ENCODE results near the gene ELK1.
A peak's percentile ranks its signal among the peaks of the same experiment; 100 is the strongest.
"Not testable (repeated sequence)": the region's sequence is repeated elsewhere in the genome, so short reads cannot be mapped to it uniquely, and the experiment has no call there.

The ELK1 gene, protein sequence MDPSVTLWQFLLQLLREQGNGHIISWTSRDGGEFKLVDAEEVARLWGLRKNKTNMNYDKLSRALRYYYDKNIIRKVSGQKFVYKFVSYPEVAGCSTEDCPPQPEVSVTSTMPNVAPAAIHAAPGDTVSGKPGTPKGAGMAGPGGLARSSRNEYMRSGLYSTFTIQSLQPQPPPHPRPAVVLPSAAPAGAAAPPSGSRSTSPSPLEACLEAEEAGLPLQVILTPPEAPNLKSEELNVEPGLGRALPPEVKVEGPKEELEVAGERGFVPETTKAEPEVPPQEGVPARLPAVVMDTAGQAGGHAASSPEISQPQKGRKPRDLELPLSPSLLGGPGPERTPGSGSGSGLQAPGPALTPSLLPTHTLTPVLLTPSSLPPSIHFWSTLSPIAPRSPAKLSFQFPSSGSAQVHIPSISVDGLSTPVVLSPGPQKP

DNA sequence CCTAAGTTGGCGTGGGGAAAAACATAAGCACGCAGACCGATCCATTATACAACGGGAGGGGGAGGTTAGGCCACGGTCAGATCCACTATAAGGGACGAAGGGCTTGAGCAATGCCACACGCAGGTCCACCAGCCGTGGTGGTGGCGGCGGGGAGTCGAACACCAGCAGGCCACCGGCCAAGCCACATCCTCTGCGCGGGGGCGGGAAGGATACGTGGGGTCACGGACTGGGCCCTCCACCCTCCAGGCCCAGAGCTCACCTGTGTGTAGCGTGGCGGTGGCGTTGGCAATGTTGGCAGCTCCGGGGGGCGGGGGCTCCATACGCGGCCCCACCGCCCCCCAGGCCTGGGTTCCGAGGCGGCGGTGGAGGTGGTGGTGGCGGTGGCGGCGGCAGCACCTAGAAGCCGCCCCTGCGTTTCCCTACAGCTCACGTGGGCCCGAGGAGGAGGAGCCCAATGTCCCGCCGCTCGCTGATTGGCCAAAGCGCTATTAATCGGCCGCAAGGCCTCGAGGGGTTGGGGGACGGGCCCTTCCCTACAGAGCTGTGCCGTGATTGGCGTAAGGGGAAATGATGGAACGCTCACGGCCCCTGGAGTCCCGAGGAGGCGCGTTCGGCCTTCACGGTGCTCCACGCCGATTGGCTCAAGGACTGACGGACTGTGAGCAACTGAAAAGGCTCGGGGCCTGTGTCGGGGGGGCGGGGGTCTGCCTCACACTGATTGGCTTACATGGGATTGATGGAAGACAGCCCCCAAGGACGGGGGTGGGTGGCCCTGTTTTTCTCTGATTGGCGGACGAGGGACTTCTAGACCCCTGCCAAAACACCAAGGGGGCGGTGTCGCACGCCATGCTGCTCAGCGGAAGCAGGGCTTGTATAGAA lies at the start of gene ELK1:
Gene ELK1 (minus strand): TSS at position 400 of the 879 bp plus-strand sequence. CDS start 9,122 bp downstream, outside the sequence.
- Mint-ChIP-seq H3K4me3 (peak within 1 kb of the TSS; percentile 85), H3K36me3 (peaks cover 42% of the 10 kb centered on the region)
- peak; percentile 96 for ATAC-seq

GRCh38 chrX:47697181-47697580 lies 46.8 kb upstream of the ELK1 start:
- Mint-ChIP-seq H3K27ac (no peak overlapping the region), H3K4me1 (no peaks in the 10 kb centered on the region), H3K27me3 (no peaks in the 10 kb centered on the region), H3K4me3 (no peak overlapping the region), H3K9me3 (no peaks in the 10 kb centered on the region), H3K36me3 (no peaks in the 10 kb centered on the region)
- ATAC-seq = no peak

More for the DNA sequence above, at the start of gene ELK1:
- H3K4me1 Mint-ChIP-seq = peaks cover 41% of the 10 kb centered on the region
- peak within 1 kb of the TSS; percentile 96 for H3K27ac Mint-ChIP-seq
- H3K9me3 Mint-ChIP-seq = no peaks in the 10 kb centered on the region
- H3K27me3 Mint-ChIP-seq = no peaks in the 10 kb centered on the region

DNA sequence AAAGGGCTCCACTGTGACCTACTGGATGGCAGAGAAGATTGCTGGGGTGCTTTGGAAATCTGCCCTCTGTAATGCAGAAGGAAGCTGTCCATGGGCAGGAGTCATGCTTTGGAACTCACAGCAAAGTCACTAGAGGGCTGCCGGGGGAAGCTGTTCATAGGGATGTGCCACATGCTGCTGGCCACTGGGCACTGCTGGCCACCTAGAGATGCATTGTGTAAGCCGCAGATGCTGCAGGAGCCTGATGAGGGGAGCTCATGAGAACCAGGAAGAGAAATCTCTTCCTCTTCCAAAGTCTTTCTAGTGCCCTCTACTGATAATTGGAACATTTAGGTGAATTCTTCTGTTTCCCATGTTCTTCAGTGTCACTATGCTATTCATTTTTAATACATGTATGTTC lies 39.8 kb upstream of the ELK1 start:
- Mint-ChIP-seq H3K4me3 (no peak overlapping the region), H3K4me1 (no peaks in the 10 kb centered on the region), H3K9me3 (no peaks in the 10 kb centered on the region), H3K27me3 (no peaks in the 10 kb centered on the region), H3K36me3 (no peaks in the 10 kb centered on the region), H3K27ac (no peak overlapping the region)
- ATAC-seq = no peak

DNA sequence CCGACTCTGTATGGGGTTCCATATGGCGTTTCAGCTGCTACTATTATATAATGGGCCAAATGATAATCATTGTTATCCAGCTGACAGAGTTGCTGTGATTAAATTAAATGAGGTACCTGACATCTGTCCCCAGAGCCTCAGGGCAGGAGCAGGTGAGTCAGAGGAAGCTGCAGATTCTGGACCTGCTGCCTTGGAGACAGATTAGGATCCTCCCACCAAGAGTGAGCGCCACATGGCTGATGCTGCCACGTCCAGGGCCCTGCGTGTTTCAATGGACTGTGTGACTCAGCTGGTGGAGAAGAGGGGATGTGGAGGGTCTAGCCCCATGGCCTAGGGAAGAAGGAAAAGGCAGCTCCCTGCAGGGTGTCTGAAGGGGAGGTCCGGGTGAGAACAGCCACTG lies 36.9 kb upstream of the ELK1 start:
- no peaks in the 10 kb centered on the region for H3K9me3 Mint-ChIP-seq
- H3K4me1 Mint-ChIP-seq = peaks cover 4% of the 10 kb centered on the region
- ATAC-seq = no peak
- H3K36me3 Mint-ChIP-seq = no peaks in the 10 kb centered on the region
- H3K27me3 Mint-ChIP-seq = no peaks in the 10 kb centered on the region
- H3K4me3 Mint-ChIP-seq = no peak overlapping the region
- no peak overlapping the region for H3K27ac Mint-ChIP-seq

- Mint-ChIP-seq H3K4me3 (no peak overlapping the region), H3K4me1 (peaks cover 5% of the 10 kb centered on the region), H3K27ac (no peak overlapping the region), H3K36me3 (no peaks in the 10 kb centered on the region), H3K27me3 (peaks cover 13% of the 10 kb centered on the region), H3K9me3 (no peaks in the 10 kb centered on the region)
- no peak for ATAC-seq
These were observed 33.5 kb upstream of the ELK1 start for GRCh38 chrX:47683829-47684205.

- Mint-ChIP-seq H3K4me1 (peaks cover 5% of the 10 kb centered on the region), H3K9me3 (no peaks in the 10 kb centered on the region)
- ATAC-seq = no peak
These were observed 32.9 kb upstream of the ELK1 start for GRCh38 chrX:47683184-47683828.

DNA sequence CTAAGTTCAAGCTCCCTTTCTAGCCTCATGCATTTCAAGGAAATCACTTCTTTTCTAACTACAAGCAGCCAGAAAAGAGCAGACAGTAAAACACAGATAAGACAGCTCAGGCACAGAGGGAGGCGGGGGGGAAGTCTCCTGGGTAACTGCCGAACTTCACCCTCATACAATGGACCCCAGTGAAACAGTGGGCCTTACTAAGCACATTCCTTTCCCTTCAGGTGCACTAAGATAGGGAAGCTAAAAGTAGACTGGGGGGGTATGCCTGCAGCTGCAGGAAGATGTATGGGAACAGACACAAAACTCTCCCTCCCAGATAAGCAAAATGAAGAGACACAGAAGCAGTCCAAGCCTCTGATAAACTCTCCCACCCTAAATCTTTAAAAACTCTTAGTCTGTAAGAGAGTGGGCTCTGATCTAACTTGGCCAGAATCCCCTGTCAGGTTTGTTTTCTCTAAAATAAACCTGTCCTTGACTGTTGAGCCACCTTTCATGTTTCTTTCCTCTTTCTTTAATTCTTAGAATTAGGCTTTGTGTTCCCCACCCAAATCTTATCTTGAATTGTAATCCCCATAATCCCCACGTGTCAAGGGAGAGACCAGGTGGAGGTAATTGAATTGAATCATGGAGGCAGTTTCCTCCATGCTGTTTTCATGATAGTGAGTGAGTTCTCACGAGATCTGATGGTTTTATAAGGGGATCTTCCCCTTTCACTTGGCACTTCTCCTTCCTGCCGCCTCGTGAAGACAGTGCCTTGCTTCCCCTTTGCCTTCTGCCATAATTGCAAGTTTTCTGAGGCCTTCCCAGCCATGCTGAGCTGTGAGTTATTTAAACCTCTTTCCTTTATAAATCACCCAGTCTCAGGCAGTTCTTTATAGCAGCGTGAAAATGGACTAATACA lies 25.8 kb upstream of the ELK1 start:
- H3K4me1 Mint-ChIP-seq = not testable (repeated sequence)

More at GRCh38 chrX:47683184-47683828, 32.9 kb upstream of the ELK1 start:
- Mint-ChIP-seq H3K4me3 (no peak overlapping the region), H3K27ac (no peak overlapping the region), H3K27me3 (peaks cover 14% of the 10 kb centered on the region), H3K36me3 (no peaks in the 10 kb centered on the region)

DNA sequence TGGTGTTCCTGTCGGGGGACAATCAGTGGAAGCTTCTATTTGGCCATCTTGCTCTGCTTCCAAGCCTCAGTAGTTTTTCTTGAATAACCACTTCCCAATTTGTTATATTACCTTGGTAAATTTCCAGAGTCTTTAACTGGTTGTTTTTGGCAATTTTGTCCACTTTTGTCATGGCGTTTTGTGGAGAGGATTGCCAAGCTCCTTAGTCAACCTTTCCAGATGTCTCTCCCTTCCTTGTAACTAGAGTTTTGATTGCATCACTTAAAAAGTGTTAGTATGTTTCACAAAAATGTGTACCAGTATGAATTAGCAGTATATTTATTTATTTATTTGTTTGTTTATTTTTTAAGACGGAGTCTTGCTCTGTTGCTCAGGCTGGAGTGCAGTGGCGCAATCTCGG lies 24.4 kb upstream of the ELK1 start:
- Mint-ChIP-seq H3K4me1 (peaks cover 6% of the 10 kb centered on the region), H3K36me3 (no peaks in the 10 kb centered on the region), H3K4me3 (no peak overlapping the region), H3K27me3 (peaks cover 11% of the 10 kb centered on the region), H3K9me3 (peaks cover 4% of the 10 kb centered on the region), H3K27ac (no peak overlapping the region)
- no peak for ATAC-seq

More for the DNA sequence above, 25.8 kb upstream of the ELK1 start:
- H3K36me3 Mint-ChIP-seq, H3K4me3 Mint-ChIP-seq, ATAC-seq, H3K9me3 Mint-ChIP-seq: not testable (repeated sequence)
- peak overlapping the region; percentile 42 for H3K27ac Mint-ChIP-seq
- H3K27me3 Mint-ChIP-seq = peaks cover 14% of the 10 kb centered on the region

DNA sequence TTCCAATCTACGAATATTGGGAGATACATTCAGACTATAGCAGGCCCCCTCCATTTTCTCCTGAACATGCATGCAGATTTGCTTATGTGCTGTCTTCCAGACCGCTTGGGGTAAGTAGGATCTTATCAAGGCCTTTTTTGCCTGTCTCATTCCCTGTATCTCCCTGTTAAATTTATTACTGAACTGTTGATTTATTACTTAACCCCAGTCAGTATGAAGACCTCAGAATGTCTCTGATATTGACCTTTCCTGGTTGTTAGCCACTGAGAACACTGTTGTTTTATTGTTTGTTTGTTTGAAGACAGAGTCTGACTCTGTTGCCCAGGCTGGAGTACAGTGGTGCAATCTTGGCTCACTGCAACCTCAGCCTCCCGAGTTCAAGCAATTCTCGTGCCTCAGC lies 15.4 kb upstream of the ELK1 start:
- H3K4me1 Mint-ChIP-seq, H3K4me3 Mint-ChIP-seq, H3K36me3 Mint-ChIP-seq, ATAC-seq, H3K9me3 Mint-ChIP-seq, H3K27me3 Mint-ChIP-seq, H3K27ac Mint-ChIP-seq: not testable (repeated sequence)

DNA sequence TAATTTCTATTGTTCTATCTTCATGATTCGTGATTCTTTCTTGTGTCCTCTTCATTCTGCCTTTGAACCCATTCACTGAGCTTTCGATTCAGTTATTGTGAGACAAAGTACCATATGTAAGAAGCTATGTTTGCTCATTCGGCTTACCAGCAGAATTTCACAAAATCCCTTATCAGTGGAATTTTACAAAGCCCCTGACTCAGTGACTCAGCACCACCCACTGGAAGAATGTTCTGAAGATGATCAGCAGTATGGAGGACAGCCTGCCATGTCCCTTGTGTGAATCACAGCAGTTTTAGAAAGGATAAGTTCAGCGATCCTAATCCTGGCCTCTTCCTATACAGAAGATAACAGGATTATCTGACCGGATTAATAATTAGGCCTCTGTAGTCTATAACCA lies 14.4 kb upstream of the ELK1 start:
- no peak for ATAC-seq
- H3K4me3 Mint-ChIP-seq = no peak overlapping the region
- peaks cover 12% of the 10 kb centered on the region for H3K4me1 Mint-ChIP-seq
- no peaks in the 10 kb centered on the region for H3K27me3 Mint-ChIP-seq
- H3K27ac Mint-ChIP-seq = no peak overlapping the region
- no peaks in the 10 kb centered on the region for H3K9me3 Mint-ChIP-seq
- no peaks in the 10 kb centered on the region for H3K36me3 Mint-ChIP-seq

GRCh38 chrX:47662144-47662657 lies 11.8 kb upstream of the ELK1 start:
- peak overlapping the region; percentile 82 for H3K27ac Mint-ChIP-seq
- ATAC-seq = peak; percentile 20
- H3K9me3 Mint-ChIP-seq = no peaks in the 10 kb centered on the region
- H3K27me3 Mint-ChIP-seq = no peaks in the 10 kb centered on the region
- no peak overlapping the region for H3K4me3 Mint-ChIP-seq
- no peaks in the 10 kb centered on the region for H3K36me3 Mint-ChIP-seq
- H3K4me1 Mint-ChIP-seq = peaks cover 12% of the 10 kb centered on the region

- ATAC-seq = no peak
- Mint-ChIP-seq H3K9me3 (no peaks in the 10 kb centered on the region), H3K27ac (peak overlapping the region; percentile 82), H3K4me3 (no peak overlapping the region), H3K36me3 (peaks cover 5% of the 10 kb centered on the region), H3K4me1 (peaks cover 15% of the 10 kb centered on the region), H3K27me3 (no peaks in the 10 kb centered on the region)
These were observed 11.2 kb upstream of the ELK1 start for GRCh38 chrX:47661539-47661938.

DNA sequence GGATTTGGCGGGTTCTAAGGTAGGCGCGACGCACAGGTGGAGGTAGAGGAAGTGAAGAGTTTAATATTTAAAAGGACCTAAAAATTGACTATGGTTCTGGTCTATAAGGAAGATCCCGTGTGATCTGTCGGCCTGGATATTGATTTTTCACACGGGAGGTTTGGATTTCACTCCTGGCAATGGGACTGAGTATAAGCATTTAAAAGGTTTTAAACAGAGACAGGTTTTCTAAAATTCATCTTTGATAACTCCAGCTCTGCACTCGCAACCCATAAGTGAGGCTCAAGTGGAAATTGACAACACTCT lies 9.0 kb upstream of the ELK1 start:
- Mint-ChIP-seq H3K27ac (peak overlapping the region; percentile 95), H3K4me3 (peak overlapping the region; percentile 82), H3K36me3 (peaks cover 17% of the 10 kb centered on the region), H3K9me3 (no peaks in the 10 kb centered on the region), H3K4me1 (peaks cover 25% of the 10 kb centered on the region), H3K27me3 (no peaks in the 10 kb centered on the region)
- ATAC-seq = no peak

- ATAC-seq = peak; percentile 94
- Mint-ChIP-seq H3K27ac (peak within 1 kb of the TSS; percentile 95), H3K27me3 (no peaks in the 10 kb centered on the region), H3K4me1 (peaks cover 25% of the 10 kb centered on the region), H3K36me3 (peaks cover 17% of the 10 kb centered on the region), H3K9me3 (no peaks in the 10 kb centered on the region), H3K4me3 (peak within 1 kb of the TSS; percentile 82)
These were observed 8.5 kb upstream of the ELK1 start, which contains the start of gene UXT for GRCh38 chrX:47658684-47659420. Gene UXT, minus strand, starts transcription at chrX:47659180. Its CDS starts 253 bp downstream, at chrX:47658927.
